K562 (cell line): ENCODE measurements around the gene GCDH. TPM values are rescaled to one million over a fixed set of nuclear protein-coding genes. Genes with fewer than 3 reads are reported as not detected.
A peak's percentile ranks its signal among the peaks of the same experiment; 100 is the strongest.

Experiments used
- FOXK2 ChIP-seq, 2 experiments: fragments of 450-650 bp; IDR thresholded peaks in 1 of 2; conservative IDR thresholded peaks in 1 of 2; 2 replicates each; pipeline ENCODE4 v1.6.1; 2016; ENCODE audit warnings: low read depth in 2 of 2, mild to moderate bottlenecking in 1 of 2
- HMG20B ChIP-seq: fragments of 250-450 bp; sonication (Bioruptor Pico); IDR thresholded peaks from 2 replicates; pipeline ENCODE4 v1.5.0; 2021; ENCODE audit warnings: mild to moderate bottlenecking
- HNRNPUL1 ChIP-seq: fragments of 200-400 bp; formaldehyde crosslinking; IDR thresholded peaks from 2 replicates; pipeline ENCODE4 v1.6.1; 2017; ENCODE audit warnings: low read length
- IRF2 ChIP-seq: sonication (generic); formaldehyde crosslinking; IDR thresholded peaks from 2 replicates; pipeline ENCODE4 v1.8.1; 2022; ENCODE audit warnings: mild to moderate bottlenecking, missing genetic modification reagents
- POLR2H ChIP-seq: IDR thresholded peaks from 2 replicates; pipeline ENCODE4 v1.6.1; 2016; ENCODE audit warnings: missing genetic modification characterization, low read depth, mild to moderate bottlenecking, control low read depth, missing compliant biosample characterization, moderate library complexity
- RB1 ChIP-seq: fragments of 450-650 bp; IDR thresholded peaks from 2 replicates; pipeline ENCODE4 v1.6.1; 2017; ENCODE audit warnings: low read depth, mild to moderate bottlenecking
- RBBP5 ChIP-seq: fragments of 200-600 bp; sonication (generic); IDR thresholded peaks from 2 replicates; pipeline ENCODE4 v1.6.1; 2012; ENCODE audit warnings: borderline replicate concordance, mild to moderate bottlenecking, low read length, control low read depth, inconsistent platforms; ENCODE audit not compliant: insufficient read depth, poor library complexity, severe bottlenecking
- RCOR1 ChIP-seq, 2 experiments: IDR thresholded peaks; 2 replicates each; pipeline ENCODE4 v1.6.1; 2012; ENCODE audit warnings: low read depth in 2 of 2, low read length in 2 of 2, borderline replicate concordance in 1 of 2, improper control_type of control experiment in 1 of 2
- SMARCA4 ChIP-seq: fragments of 450-650 bp; IDR thresholded peaks from 2 replicates; pipeline ENCODE4 v1.6.1; 2016
- TEAD4 ChIP-seq, 2 experiments: sonication (generic) in 1 of 2; formaldehyde crosslinking in 1 of 2; IDR thresholded peaks; 2 replicates each; pipeline versions ENCODE4 v1.6.1 to v1.8.0; 2012 to 2022; ENCODE audit warnings: borderline replicate concordance in 1 of 2, inconsistent platforms in 1 of 2, low read length in 1 of 2, mild to moderate bottlenecking in 1 of 2, missing genetic modification reagents in 1 of 2
- TRIM28 ChIP-seq: fragments of 450-650 bp; IDR thresholded peaks from 2 replicates; pipeline ENCODE4 v1.6.1; 2017
- ZNF586 ChIP-seq: fragments of 450-650 bp; formaldehyde crosslinking; conservative IDR thresholded peaks from 2 replicates; pipeline ENCODE4 v1.4.0; 2020; ENCODE audit warnings: mild to moderate bottlenecking, moderate library complexity
- polyA plus RNA-seq, 8 experiments: library from polyadenylated mRNA; depleted of rRNA in 4 of 8; stranded (reverse) in 5 of 8; unstranded in 3 of 8; fragments of >200 nt; fragmentation: Nextera tagmentation in 2 of 8; fragmentation: Illumina TruSeq in 1 of 8; extraction: Ambion mirVana in 2 of 8; extraction: Trizol in 1 of 8; gene quantifications; 2 replicates each; pipeline versions ENCODE4 v1.2.1 to v1.2.3, GENCODE V29; 2011 to 2014; ENCODE audit warnings: inconsistent platforms in 1 of 8, missing spikeins in 1 of 8
- total RNA-seq, 7 experiments: library from RNA; depleted of rRNA in 6 of 7; stranded (reverse); fragments of >200 nt in 6 of 7; fragmentation: Illumina TruSeq in 2 of 7; extraction: Trizol in 2 of 7; gene quantifications; 2 replicates each; pipeline versions ENCODE4 v1.2.1 to v1.2.3, GENCODE V29; 2011 to 2021; ENCODE audit warnings: low replicate concordance in 1 of 7
- TF ChIP-seq, protein P1 (sequence below): sonication (generic); formaldehyde crosslinking; IDR thresholded peaks from 2 replicates; pipeline ENCODE4 v1.8.0; 2023; ENCODE audit warnings: missing genetic modification reagents, mild to moderate bottlenecking, borderline replicate concordance
- TF ChIP-seq, protein P2 (sequence below): sonication (generic); formaldehyde crosslinking; IDR thresholded peaks from 2 replicates; pipeline ENCODE4 v1.8.0; 2023; ENCODE audit warnings: mild to moderate bottlenecking, missing genetic modification reagents
- TF ChIP-seq, protein P3 (sequence below): IDR thresholded peaks from 2 replicates; pipeline ENCODE4 v1.6.1; 2014; ENCODE audit warnings: antibody characterized with exemption

GCDH gene
- total and polyA plus RNA-seq, 9 of the 15 experiments (the other 6 are each of a cell fraction or from before 2014, with no cell fraction given): 2.9 to 50.8 (median 19.1) TPM

DNA sequence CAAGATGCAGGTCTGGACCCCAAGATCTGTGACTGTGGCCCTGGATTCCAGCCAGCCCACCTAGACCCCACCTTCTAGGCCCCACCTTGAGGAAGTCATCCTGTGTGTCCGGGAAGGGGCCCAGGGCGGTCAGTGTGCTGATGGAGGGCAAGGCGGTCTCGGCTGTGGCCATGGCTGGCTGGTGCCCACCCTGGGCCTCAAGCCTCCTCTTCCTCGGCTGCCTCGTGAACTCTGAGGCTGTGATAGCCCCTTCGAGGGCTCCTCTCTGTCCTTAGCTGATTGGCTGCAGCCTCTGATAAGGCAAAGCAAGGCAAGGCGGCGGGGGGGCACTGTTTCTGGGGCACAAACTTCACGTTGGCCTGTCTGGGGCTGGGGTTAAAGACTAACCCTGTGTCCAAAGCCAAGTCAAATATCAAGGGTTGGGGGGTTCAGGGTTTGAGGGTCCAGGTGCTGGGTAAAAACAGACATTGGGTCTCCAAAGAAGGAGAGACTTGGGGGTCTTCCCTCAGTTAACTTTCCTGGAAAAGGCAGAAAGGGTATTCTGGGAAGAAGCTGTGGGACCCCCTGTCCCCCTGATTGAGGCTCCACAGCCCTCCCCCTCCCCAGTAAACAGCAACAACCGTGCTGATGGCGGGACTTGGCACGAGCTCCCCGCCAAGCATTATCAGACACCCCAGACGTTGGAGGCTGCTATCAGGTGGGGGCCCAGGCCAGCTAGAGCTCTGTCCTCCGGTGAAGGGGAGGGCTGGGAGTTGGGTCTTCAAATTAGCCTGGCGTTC is 3.8 kb upstream of the GCDH start, which contains the start of gene KLF1 (continued):
- TF ChIP-seq RB1: peak; percentile 78
- TF ChIP-seq HNRNPUL1: no peak
- no peak for TF ChIP-seq POLR2H (tag)
- peak; percentile 93 for TF ChIP-seq TEAD4 (IDR thresholded peaks at IDR 0.05; ENCODE audit: low read length)
- TF ChIP-seq TEAD4 (CRISPR knock-in tag; IDR thresholded peaks at IDR 0.05; ENCODE audit: borderline replicate concordance): no peak
- peak; percentile 63 for TF ChIP-seq RBBP5
- TF ChIP-seq, protein P1, sequence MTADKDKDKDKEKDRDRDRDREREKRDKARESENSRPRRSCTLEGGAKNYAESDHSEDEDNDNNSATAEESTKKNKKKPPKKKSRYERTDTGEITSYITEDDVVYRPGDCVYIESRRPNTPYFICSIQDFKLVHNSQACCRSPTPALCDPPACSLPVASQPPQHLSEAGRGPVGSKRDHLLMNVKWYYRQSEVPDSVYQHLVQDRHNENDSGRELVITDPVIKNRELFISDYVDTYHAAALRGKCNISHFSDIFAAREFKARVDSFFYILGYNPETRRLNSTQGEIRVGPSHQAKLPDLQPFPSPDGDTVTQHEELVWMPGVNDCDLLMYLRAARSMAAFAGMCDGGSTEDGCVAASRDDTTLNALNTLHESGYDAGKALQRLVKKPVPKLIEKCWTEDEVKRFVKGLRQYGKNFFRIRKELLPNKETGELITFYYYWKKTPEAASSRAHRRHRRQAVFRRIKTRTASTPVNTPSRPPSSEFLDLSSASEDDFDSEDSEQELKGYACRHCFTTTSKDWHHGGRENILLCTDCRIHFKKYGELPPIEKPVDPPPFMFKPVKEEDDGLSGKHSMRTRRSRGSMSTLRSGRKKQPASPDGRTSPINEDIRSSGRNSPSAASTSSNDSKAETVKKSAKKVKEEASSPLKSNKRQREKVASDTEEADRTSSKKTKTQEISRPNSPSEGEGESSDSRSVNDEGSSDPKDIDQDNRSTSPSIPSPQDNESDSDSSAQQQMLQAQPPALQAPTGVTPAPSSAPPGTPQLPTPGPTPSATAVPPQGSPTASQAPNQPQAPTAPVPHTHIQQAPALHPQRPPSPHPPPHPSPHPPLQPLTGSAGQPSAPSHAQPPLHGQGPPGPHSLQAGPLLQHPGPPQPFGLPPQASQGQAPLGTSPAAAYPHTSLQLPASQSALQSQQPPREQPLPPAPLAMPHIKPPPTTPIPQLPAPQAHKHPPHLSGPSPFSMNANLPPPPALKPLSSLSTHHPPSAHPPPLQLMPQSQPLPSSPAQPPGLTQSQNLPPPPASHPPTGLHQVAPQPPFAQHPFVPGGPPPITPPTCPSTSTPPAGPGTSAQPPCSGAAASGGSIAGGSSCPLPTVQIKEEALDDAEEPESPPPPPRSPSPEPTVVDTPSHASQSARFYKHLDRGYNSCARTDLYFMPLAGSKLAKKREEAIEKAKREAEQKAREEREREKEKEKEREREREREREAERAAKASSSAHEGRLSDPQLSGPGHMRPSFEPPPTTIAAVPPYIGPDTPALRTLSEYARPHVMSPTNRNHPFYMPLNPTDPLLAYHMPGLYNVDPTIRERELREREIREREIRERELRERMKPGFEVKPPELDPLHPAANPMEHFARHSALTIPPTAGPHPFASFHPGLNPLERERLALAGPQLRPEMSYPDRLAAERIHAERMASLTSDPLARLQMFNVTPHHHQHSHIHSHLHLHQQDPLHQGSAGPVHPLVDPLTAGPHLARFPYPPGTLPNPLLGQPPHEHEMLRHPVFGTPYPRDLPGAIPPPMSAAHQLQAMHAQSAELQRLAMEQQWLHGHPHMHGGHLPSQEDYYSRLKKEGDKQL (CRISPR knock-in tag): 0 out of 2 replicates have a peak, but pooled peaks have one; percentile 20
- TF ChIP-seq, protein P2, sequence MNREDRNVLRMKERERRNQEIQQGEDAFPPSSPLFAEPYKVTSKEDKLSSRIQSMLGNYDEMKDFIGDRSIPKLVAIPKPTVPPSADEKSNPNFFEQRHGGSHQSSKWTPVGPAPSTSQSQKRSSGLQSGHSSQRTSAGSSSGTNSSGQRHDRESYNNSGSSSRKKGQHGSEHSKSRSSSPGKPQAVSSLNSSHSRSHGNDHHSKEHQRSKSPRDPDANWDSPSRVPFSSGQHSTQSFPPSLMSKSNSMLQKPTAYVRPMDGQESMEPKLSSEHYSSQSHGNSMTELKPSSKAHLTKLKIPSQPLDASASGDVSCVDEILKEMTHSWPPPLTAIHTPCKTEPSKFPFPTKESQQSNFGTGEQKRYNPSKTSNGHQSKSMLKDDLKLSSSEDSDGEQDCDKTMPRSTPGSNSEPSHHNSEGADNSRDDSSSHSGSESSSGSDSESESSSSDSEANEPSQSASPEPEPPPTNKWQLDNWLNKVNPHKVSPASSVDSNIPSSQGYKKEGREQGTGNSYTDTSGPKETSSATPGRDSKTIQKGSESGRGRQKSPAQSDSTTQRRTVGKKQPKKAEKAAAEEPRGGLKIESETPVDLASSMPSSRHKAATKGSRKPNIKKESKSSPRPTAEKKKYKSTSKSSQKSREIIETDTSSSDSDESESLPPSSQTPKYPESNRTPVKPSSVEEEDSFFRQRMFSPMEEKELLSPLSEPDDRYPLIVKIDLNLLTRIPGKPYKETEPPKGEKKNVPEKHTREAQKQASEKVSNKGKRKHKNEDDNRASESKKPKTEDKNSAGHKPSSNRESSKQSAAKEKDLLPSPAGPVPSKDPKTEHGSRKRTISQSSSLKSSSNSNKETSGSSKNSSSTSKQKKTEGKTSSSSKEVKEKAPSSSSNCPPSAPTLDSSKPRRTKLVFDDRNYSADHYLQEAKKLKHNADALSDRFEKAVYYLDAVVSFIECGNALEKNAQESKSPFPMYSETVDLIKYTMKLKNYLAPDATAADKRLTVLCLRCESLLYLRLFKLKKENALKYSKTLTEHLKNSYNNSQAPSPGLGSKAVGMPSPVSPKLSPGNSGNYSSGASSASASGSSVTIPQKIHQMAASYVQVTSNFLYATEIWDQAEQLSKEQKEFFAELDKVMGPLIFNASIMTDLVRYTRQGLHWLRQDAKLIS: peak; percentile 91
- TF ChIP-seq, protein P3, sequence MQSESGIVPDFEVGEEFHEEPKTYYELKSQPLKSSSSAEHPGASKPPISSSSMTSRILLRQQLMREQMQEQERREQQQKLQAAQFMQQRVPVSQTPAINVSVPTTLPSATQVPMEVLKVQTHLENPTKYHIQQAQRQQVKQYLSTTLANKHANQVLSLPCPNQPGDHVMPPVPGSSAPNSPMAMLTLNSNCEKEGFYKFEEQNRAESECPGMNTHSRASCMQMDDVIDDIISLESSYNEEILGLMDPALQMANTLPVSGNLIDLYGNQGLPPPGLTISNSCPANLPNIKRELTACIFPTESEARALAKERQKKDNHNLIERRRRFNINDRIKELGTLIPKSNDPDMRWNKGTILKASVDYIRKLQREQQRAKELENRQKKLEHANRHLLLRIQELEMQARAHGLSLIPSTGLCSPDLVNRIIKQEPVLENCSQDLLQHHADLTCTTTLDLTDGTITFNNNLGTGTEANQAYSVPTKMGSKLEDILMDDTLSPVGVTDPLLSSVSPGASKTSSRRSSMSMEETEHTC: peak; percentile 46; the same call in 1 of the 2 replicates
- no peak for TF ChIP-seq ZNF586 (CRISPR knock-in tag)
- TF ChIP-seq SMARCA4: peak; percentile 83
- TF ChIP-seq RCOR1 (IDR thresholded peaks at IDR 0.05; ENCODE audit: borderline replicate concordance in 1 of 2, low read depth in 2 of 2, low read length in 2 of 2): peak; percentile 31 to 80; a peak in 3 of 4 replicates
- TF ChIP-seq IRF2 (CRISPR knock-in tag): no peak
- TF ChIP-seq TRIM28: no peak
- TF ChIP-seq HMG20B: no peak
- peak; percentile 91 to 92 for TF ChIP-seq FOXK2 (conservative IDR thresholded peaks at IDR 0.05 in 1 of 2, IDR thresholded peaks at IDR 0.05 in 1 of 2; ENCODE audit: low read depth in 2 of 2)
